Stimulated activated CD8-positive, alpha-beta memory T cell treated with anti-CD3 and anti-CD28 coated beads, Interleukin-7, amount 100 ng/mL, for 48 hours (primary cell): ENCODE data around the gene REM1.

Source experiments
- DNase-seq, 2 donors: peaks; one replicate each; pipeline ENCODE4 v3.0.0-alpha.2; 2020; ENCODE audit warnings: low read depth in 1 of 2; ENCODE audit errors: extremely low read depth in 1 of 2

Gene REM1

DNA sequence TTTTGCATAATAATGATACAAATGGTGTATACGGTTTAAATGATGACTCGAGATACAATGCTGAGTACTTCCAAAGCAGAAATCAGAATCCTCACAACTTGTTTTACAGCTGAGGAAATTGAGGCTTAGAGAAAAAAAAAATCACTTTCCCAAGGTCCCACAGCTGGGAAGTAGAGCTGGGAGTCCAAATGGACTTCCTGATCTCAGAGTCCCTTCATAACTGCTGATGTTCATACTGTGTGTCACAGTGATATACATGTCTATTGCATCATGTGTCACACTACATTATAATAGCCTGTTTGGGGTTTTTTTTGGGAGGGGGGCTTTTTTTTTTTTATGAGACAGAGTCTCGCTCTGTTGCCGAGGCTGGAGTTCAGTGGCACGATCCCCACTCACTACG lies 47.6 kb downstream of the REM1 start:
- no peak for DNase-seq

DNA sequence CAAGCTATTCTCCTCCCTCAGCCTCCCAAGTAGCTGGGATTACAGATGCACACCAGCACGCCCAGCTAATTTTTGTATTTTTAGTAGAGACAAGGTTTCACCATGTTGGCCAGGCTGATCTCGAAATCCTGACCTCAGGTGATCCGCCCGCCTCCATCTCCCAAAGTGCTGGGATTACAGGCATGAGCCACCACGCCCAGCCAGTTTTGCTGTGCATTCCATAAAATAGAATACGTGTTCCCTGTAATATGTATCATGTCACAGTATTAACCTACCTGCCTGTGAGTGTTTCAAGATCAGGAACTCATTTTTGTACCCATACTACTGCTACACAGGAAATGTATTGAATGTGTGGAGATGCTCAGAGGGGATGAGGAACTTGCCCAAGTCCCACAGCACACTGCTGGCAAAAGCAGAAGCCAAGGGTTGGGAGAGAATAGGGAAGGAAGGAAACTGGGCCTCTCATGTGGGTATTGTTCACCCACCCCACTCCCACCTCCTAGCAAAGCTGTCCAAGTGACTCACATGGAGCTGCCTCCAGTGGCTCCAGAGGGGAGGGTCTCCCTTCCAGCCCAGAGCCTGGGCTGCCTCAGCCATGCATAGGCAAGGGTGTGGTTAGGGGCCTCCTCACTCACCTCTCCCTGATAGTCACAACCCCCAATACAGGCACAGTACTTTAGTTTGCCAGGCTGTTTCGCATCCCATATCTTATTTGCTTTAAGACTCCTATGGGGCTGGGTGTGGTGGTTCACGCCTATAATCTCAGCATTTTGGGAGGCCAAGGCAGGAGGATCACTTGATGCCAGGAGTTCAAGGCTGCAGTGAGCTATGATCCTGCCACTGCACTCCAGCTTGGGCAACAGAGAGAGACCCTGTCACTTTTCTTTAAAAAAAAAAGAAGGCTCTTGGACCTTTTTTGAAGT lies 48.5 kb downstream of the REM1 start:
- DNase-seq, result no peak

DNA sequence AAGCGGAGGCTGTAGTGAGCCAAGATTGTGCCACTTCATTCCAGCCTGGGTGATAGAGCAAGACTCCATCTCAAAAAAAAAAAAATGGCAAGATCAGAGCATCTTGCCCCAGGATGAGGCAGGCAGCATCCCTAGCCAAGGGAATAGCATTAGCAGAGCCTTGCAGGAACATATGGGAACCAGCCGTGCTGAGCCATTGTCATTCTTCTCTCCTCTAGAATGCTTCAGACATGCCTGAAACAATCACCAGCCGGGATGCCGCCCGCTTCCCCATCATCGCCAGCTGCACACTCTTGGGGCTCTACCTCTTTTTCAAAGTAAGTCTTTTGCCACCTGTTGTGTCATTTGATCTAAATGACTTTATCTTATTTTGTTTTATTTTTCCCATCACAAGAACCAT lies 52.2 kb downstream of the REM1 start:
- DNase-seq, result no peak
